RWPE2 (cell line): ENCODE data around the gene MAP4K3.

Experiments
- ATAC-seq: fragments of 200-7000 bp; cut with Tn5 transposase; 3 replicates; pipeline ENCODE4 v1.9.1; 2021; ENCODE audit warnings: low read depth
- DNase-seq: peaks from one replicate; pipeline ENCODE4 v3.0.0-alpha.2; 2020; ENCODE audit warnings: low spot score
- H3K27ac ChIP-seq: fragments of 450-650 bp; 2 replicates; pipeline ENCODE4 v1.5.1; 2017; ENCODE audit warnings: mild to moderate bottlenecking; ENCODE audit not compliant: poor library complexity, severe bottlenecking
- H3K27me3 ChIP-seq: fragments of 250-450 bp; sonication (Bioruptor Pico); 2 replicates; pipeline ENCODE4 v1.5.1; 2021; ENCODE audit warnings: mild to moderate bottlenecking, moderate library complexity; ENCODE audit not compliant: insufficient read depth, poor library complexity, severe bottlenecking
- H3K36me3 ChIP-seq: fragments of 250-450 bp; sonication (Bioruptor Pico); 2 replicates; pipeline ENCODE4 v1.5.1; 2020; ENCODE audit warnings: low read depth, mild to moderate bottlenecking, moderate library complexity
- H3K4me1 ChIP-seq: fragments of 250-450 bp; sonication (Bioruptor Pico); 2 replicates; pipeline ENCODE4 v1.5.1; 2021; ENCODE audit warnings: mild to moderate bottlenecking, moderate library complexity; ENCODE audit not compliant: insufficient read depth, poor library complexity, severe bottlenecking
- H3K4me3 ChIP-seq: fragments of 250-450 bp; sonication (Bioruptor Pico); 2 replicates; pipeline ENCODE4 v1.5.1; 2021; ENCODE audit warnings: mild to moderate bottlenecking, moderate library complexity; ENCODE audit not compliant: severe bottlenecking
- H3K9me3 ChIP-seq: fragments of 250-450 bp; sonication (Bioruptor Pico); 2 replicates; pipeline ENCODE4 v1.5.1; 2021; ENCODE audit warnings: mild to moderate bottlenecking, moderate library complexity; ENCODE audit not compliant: severe bottlenecking
- CTCF ChIP-seq: fragments of 450-650 bp; IDR thresholded peaks from one replicate; pipeline ENCODE4 v1.5.1; 2017; ENCODE audit warnings: mild to moderate bottlenecking, moderate library complexity; ENCODE audit not compliant: poor library complexity, severe bottlenecking

The MAP4K3 gene

DNA sequence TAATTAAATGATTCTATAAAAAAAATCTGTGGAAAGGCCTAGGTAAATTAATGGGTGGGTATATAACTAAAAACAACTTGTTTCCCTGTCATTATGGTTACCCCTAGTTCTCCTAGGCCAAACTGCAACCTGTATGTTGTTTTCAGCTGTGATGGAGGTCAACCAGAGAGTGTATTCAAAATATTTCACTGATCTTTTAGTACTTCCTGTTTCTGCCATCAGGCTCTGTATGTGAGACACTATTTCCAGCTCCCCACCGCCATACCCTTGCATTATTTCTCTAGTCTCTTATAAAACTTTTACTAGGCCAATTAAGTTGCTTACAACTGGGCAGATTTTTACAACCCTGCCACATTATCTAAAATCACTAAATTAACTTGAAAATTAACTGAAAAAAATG, 172.4 kb downstream of the MAP4K3 start:
- peaks cover 33% of the 10 kb centered on the region for H3K36me3 ChIP-seq
- H3K27me3 ChIP-seq: no peaks in the 10 kb centered on the region
- TF ChIP-seq CTCF: no peak
- no peaks in the 10 kb centered on the region for H3K9me3 ChIP-seq
- no peak for ATAC-seq
- no peaks in the 10 kb centered on the region for H3K4me1 ChIP-seq
- DNase-seq: no peak
- no peak overlapping the region for H3K4me3 ChIP-seq
- H3K27ac ChIP-seq: no peak overlapping the region

DNA sequence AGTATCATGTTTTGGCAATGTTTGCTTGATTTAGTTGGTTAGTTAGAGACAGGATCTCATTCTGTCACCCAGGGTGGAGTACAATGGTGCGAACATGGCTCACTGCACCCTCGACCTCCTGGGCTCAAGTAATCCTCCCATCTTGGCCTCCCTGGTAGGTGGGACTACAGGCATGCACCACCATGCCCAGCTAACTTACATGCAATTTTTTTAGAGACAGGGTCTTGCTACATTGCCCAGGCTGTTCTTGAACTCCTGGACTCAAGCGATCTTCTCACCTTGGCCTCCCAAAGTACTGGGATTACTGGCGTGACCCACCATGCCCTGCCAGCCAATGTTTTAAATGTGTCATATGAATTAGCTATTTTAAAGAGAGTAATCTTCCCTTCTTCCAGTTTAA, 177.0 kb downstream of the MAP4K3 start:
- Histone ChIP-seq H3K9me3 (no peaks in the 10 kb centered on the region), H3K27me3 (no peaks in the 10 kb centered on the region), H3K4me1 (no peaks in the 10 kb centered on the region), H3K4me3 (no peak overlapping the region), H3K36me3 (peaks cover 48% of the 10 kb centered on the region), H3K27ac (no peak overlapping the region)
- no peak for ATAC-seq
- no peak for DNase-seq
- no peak for TF ChIP-seq CTCF

GRCh38 chr2:39256040-39256439, 181.0 kb downstream of the MAP4K3 start:
- Histone ChIP-seq H3K4me1 (no peaks in the 10 kb centered on the region), H3K27ac (no peak overlapping the region), H3K36me3 (peaks cover 46% of the 10 kb centered on the region), H3K4me3 (no peak overlapping the region), H3K27me3 (no peaks in the 10 kb centered on the region), H3K9me3 (no peaks in the 10 kb centered on the region)
- TF ChIP-seq CTCF: no peak
- ATAC-seq (no peak), DNase-seq (no peak)

DNA sequence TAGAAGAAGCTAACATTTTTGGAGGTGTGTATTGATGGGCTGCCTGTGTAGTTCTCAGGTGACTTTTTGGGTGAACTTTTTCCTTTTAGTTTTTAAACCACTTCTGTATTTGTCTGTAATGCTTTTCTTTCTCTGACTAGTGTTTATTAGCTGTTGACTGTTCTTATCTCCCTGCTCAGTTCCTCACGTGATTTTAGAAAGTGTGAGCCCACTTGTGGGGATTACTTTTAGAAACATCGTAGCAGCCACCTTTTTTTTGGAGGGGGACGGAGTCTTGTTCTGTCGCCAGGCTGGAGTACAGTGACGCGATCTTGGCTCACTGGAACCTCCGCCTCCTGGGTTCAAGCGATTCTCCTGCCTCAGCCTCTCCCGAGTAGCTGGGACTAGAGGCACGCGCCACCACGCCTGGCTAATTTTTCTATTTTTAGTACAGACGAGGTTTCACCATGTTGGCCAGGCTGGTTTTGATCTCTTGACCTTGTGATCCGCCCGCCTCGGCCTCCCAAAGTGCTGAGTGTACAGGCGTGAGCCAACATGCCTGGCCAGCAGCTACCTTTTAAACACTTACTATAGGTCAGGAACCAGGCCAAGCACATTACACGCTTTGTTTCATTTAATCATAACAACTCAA, 184.1 kb downstream of the MAP4K3 start:
- Histone ChIP-seq H3K9me3 (no peaks in the 10 kb centered on the region), H3K27me3 (no peaks in the 10 kb centered on the region), H3K4me1 (no peaks in the 10 kb centered on the region), H3K36me3 (peaks cover 37% of the 10 kb centered on the region), H3K27ac (no peak overlapping the region), H3K4me3 (no peak overlapping the region)
- TF ChIP-seq CTCF: no peak
- no peak for ATAC-seq
- DNase-seq: no peak

DNA sequence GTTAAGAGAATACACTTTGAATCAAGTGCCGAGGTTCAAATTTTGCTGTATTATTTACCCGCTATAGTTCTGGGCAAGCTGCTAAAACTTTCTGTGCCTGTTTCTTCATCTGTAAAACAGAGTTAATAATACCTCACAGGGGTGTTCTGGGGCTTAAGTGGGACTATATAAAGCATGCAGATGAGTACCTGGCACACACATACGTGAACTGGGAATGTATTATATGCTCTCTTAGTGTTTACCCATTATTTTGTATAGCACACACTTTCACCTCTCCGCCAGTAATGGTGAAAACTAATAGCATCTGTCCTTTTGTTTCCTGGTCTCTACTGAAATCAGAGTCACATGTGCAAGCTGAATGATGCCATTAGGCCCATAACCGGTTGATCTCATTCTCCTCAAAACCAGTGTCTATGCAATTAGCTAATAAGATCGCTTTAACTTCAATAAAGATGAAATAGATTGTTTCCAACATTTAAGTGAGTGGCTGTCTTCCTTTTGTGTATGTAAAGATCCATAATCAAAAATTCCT, 189.5 kb downstream of the MAP4K3 start:
- Histone ChIP-seq H3K27me3 (no peaks in the 10 kb centered on the region), H3K27ac (no peak overlapping the region), H3K36me3 (peaks cover 20% of the 10 kb centered on the region), H3K4me1 (no peaks in the 10 kb centered on the region), H3K9me3 (no peaks in the 10 kb centered on the region), H3K4me3 (no peak overlapping the region)
- TF ChIP-seq CTCF: no peak
- DNase-seq (no peak), ATAC-seq (no peak)
